GM12878 (cell line): ENCODE results near the gene TIAM1. TPM values are rescaled to one million over a fixed set of nuclear protein-coding genes. Genes with fewer than 3 reads are reported as not detected.

Experiments used
- ATAC-seq: fragments of 200-7000 bp; cut with Tn5 transposase; 3 replicates; pipeline ENCODE4 v1.9.1; 2020; ENCODE audit warnings: mild to moderate bottlenecking, moderate library complexity
- BruUV-seq: library from RNA; stranded (reverse); fragments of 400-500 nt; replicated peaks from 2 replicates; lab custom pipeline; 2021; lab: Mats Ljungman, UMichigan
- CTCF ChIA-PET: fragments of 300-600 bp; sonication (Branson Sonifier 250); formaldehyde crosslinking; extraction: SDS; loops from one replicate; lab custom pipeline; 2021; ENCODE audit warnings: inconsistent platforms; lab: Yijun Ruan, JAX
- POLR2A ChIA-PET: fragments of 350-600 bp; formaldehyde crosslinking; extraction: SDS; loops from one replicate; lab custom pipeline; 2021; ENCODE audit warnings: inconsistent platforms; lab: Charles Lee
- RAD21 ChIA-PET: fragments of 300-600 bp; sonication (Branson Sonifier 250); formaldehyde crosslinking; loops from one replicate; lab custom pipeline; 2023; ENCODE audit warnings: antibody characterized with exemption; ENCODE audit not compliant: unreplicated experiment; lab: Charles Lee
- SMC1A ChIA-PET: fragments of 300-600 bp; sonication (Branson Sonifier 250); formaldehyde crosslinking; loops from one replicate; lab custom pipeline; 2023; ENCODE audit not compliant: unreplicated experiment, uncharacterized antibody; lab: Charles Lee
- DNase-seq: peaks from one replicate; pipeline ENCODE4 v3.0.0-alpha.2; 2011; ENCODE audit warnings: low read depth, low spot score
- FAIRE-seq: peaks from 3 replicates; lab custom pipeline; 2011; peaks lifted over from hg19 to GRCh38; lab: Jason Lieb, UNC
- H2AFZ ChIP-seq: 2 replicates; pipeline ENCODE4 v1.6.0; 2011; ENCODE audit warnings: low read depth, low read length, control low read depth; ENCODE audit not compliant: control insufficient read depth
- H3K27ac ChIP-seq: 2 replicates; pipeline ENCODE4 v1.5.1; 2011; ENCODE audit warnings: control low read depth; ENCODE audit not compliant: control insufficient read depth, insufficient read depth
- H3K27me3 ChIP-seq, 2 experiments: replicated peaks in 1 of 2; 2 replicates each; pipeline versions ENCODE4 v1.6.0 to v1.6.1; 2011; ENCODE audit warnings: low read length in 1 of 2; ENCODE audit not compliant: control insufficient read depth in 2 of 2, insufficient read depth in 2 of 2
- H3K36me3 ChIP-seq, 2 experiments: 2 replicates each; pipeline ENCODE4 v1.5.1; 2011; ENCODE audit warnings: low read length in 1 of 2; ENCODE audit not compliant: control insufficient read depth in 2 of 2, insufficient read depth in 2 of 2
- H3K4me1 ChIP-seq: 2 replicates; pipeline ENCODE4 v1.6.1; 2011; ENCODE audit warnings: mild to moderate bottlenecking, low read length, moderate library complexity, mixed read lengths; ENCODE audit not compliant: control insufficient read depth, insufficient read depth
- H3K4me2 ChIP-seq: 2 replicates; pipeline ENCODE4 v1.6.0; 2011; ENCODE audit warnings: control low read depth; ENCODE audit not compliant: control insufficient read depth, insufficient read depth
- H3K4me3 ChIP-seq: fragments of 200-600 bp; sonication (generic); 2 replicates; pipeline ENCODE4 v1.5.1; 2016
- H3K79me2 ChIP-seq: 2 replicates; pipeline ENCODE4 v1.6.0; 2011; ENCODE audit warnings: low read length; ENCODE audit not compliant: control insufficient read depth, insufficient read depth
- H3K9ac ChIP-seq: 2 replicates; pipeline ENCODE4 v1.8.0; 2011; ENCODE audit warnings: low read length, control low read depth, mixed read lengths; ENCODE audit not compliant: control insufficient read depth, insufficient read depth
- H3K9me3 ChIP-seq: replicated peaks from 3 replicates; pipeline ENCODE4 v1.5.1; 2011; ENCODE audit warnings: mild to moderate bottlenecking, low read length; ENCODE audit not compliant: control insufficient read depth, insufficient read depth
- H4K20me1 ChIP-seq: 2 replicates; pipeline ENCODE4 v1.6.0; 2011; ENCODE audit not compliant: control insufficient read depth, insufficient read depth
- ASH2L ChIP-seq: fragments of 300-600, 200-600 bp; sonication (generic); IDR thresholded peaks from 2 replicates; pipeline ENCODE4 v1.6.1; 2017; ENCODE audit warnings: low read depth, mild to moderate bottlenecking, borderline replicate concordance
- CBX3 ChIP-seq: fragments of 200-600 bp; sonication (generic); IDR thresholded peaks from 2 replicates; pipeline ENCODE4 v1.6.1; 2016; ENCODE audit warnings: low read depth, borderline replicate concordance
- CEBPB ChIP-seq, 2 experiments: fragments of 150-350 bp in 1 of 2; IDR thresholded peaks; 2 replicates each; pipeline ENCODE4 v1.6.1; 2012 to 2014; ENCODE audit warnings: low read depth in 2 of 2, low read length in 2 of 2, borderline replicate concordance in 1 of 2, inconsistent platforms in 1 of 2
- EED ChIP-seq: sonication (generic); IDR thresholded peaks from 2 replicates; pipeline ENCODE4 v1.6.1; 2016; ENCODE audit warnings: antibody characterized with exemption, low read depth
- EGR1 ChIP-seq, 2 experiments: IDR thresholded peaks; 1 replicate in 1 of 2; 2 replicates in 1 of 2; pipeline ENCODE4 v1.6.1; 2011 to 2012; ENCODE audit warnings: low read depth in 2 of 2, low read length in 2 of 2, borderline replicate concordance in 1 of 2, mild to moderate bottlenecking in 1 of 2, moderate library complexity in 1 of 2
- FOS ChIP-seq: IDR thresholded peaks from 3 replicates; pipeline ENCODE4 v1.6.1; 2011; ENCODE audit warnings: borderline replicate concordance; ENCODE audit not compliant: insufficient read length; ENCODE audit errors: extremely low read depth
- HDAC6 ChIP-seq: fragments of 200-600 bp; sonication (generic); IDR thresholded peaks from one replicate; pipeline ENCODE4 v1.8.0; 2017; ENCODE audit warnings: antibody characterized with exemption; ENCODE audit not compliant: unreplicated experiment
- JUNB ChIP-seq: IDR thresholded peaks from 2 replicates; pipeline ENCODE4 v1.6.1; 2016; ENCODE audit warnings: antibody characterized with exemption, mild to moderate bottlenecking
- MTA2 ChIP-seq: fragments of 450-650 bp; IDR thresholded peaks from 2 replicates; pipeline ENCODE4 v1.6.1; 2016; ENCODE audit warnings: low read depth, mild to moderate bottlenecking, moderate library complexity
- PKNOX1 ChIP-seq: fragments of 450-650 bp; IDR thresholded peaks from 2 replicates; pipeline ENCODE4 v1.6.1; 2016; ENCODE audit warnings: mild to moderate bottlenecking
- POLR2A ChIP-seq: IDR thresholded peaks from 2 replicates; pipeline ENCODE4 v1.6.1; 2011; ENCODE audit warnings: low read depth, mild to moderate bottlenecking, low read length
- SMAD1 ChIP-seq: fragments of 450-650 bp; IDR thresholded peaks from 2 replicates; pipeline ENCODE4 v1.6.1; 2018; ENCODE audit warnings: mild to moderate bottlenecking, low read depth; ENCODE audit not compliant: partially characterized antibody
- SP1 ChIP-seq: IDR thresholded peaks from one replicate; pipeline ENCODE4 v1.6.1; 2011; ENCODE audit warnings: low read depth, low read length
- TCF7 ChIP-seq: IDR thresholded peaks from 2 replicates; pipeline ENCODE4 v1.6.1; 2014; ENCODE audit warnings: antibody characterized with exemption, borderline replicate concordance
- WRNIP1 ChIP-seq: IDR thresholded peaks from 2 replicates; pipeline ENCODE4 v1.6.1; 2011; ENCODE audit warnings: low read depth, low read length, improper control_type of control experiment, borderline replicate concordance
- WGBS: methylation state at CpG from one replicate; pipeline ENCODE4 v1.1.6; 2016; ENCODE audit warnings: low lambda C conversion rate; ENCODE audit not compliant: insufficient replicate concordance, insufficient coverage; ENCODE audit errors: missing lambda C conversion rate; 5-methylcytosine and 5-hydroxymethylcytosine counted together
- in situ Hi-C: fragments of 300-500 bp; cut with MboI; formaldehyde crosslinking; loops from 9 replicates; pipeline ENCODE4 v1.14.3; 2018; ENCODE audit warnings: mixed read lengths
- intact Hi-C: fragments of 100-400 bp; cut with micrococcal nuclease; formaldehyde crosslinking; loops from one replicate; pipeline ENCODE4 v1.14.2; 2022; ENCODE audit not compliant: unreplicated experiment
- polyA plus RNA-seq, 11 experiments: library from polyadenylated mRNA; depleted of rRNA in 4 of 11; unstranded in 6 of 11; stranded (reverse) in 5 of 11; fragments of >200 nt; fragmentation: Nextera tagmentation in 4 of 11; fragmentation: Illumina TruSeq in 1 of 11; extraction: Ambion mirVana in 4 of 11; extraction: Trizol in 1 of 11; gene quantifications; 1 replicate in 1 of 11; 2 replicates in 10 of 11; pipeline versions ENCODE4 v1.2.1 to v1.2.3, GENCODE V29; 2011 to 2016; ENCODE audit warnings: inconsistent platforms in 2 of 11, missing spikeins in 2 of 11, low read depth in 1 of 11
- total RNA-seq, 4 experiments: library from RNA; depleted of rRNA in 3 of 4; stranded (reverse); fragments of >200 nt in 3 of 4; fragmentation: Illumina TruSeq in 1 of 4; extraction: Trizol in 1 of 4; gene quantifications; 2 replicates each; pipeline versions ENCODE4 v1.2.1 to v1.2.3, GENCODE V29; 2013 to 2021
- TF ChIP-seq, protein P1 (sequence below): fragments of 150-350 bp; IDR thresholded peaks from 2 replicates; pipeline ENCODE4 v1.6.1; 2014; ENCODE audit warnings: mild to moderate bottlenecking, low read depth, low read length
- TF ChIP-seq, protein P2 (sequence below): IDR thresholded peaks from 2 replicates; pipeline ENCODE4 v1.6.1; 2012; ENCODE audit warnings: low read depth, low read length, improper control_type of control experiment

The TIAM1 gene
- total and polyA plus RNA-seq, 10 of the 15 experiments (the other 5 are each of a cell fraction or from before 2014, with no cell fraction given) = 0.31 to 35.9 (median 0.78) TPM

DNA sequence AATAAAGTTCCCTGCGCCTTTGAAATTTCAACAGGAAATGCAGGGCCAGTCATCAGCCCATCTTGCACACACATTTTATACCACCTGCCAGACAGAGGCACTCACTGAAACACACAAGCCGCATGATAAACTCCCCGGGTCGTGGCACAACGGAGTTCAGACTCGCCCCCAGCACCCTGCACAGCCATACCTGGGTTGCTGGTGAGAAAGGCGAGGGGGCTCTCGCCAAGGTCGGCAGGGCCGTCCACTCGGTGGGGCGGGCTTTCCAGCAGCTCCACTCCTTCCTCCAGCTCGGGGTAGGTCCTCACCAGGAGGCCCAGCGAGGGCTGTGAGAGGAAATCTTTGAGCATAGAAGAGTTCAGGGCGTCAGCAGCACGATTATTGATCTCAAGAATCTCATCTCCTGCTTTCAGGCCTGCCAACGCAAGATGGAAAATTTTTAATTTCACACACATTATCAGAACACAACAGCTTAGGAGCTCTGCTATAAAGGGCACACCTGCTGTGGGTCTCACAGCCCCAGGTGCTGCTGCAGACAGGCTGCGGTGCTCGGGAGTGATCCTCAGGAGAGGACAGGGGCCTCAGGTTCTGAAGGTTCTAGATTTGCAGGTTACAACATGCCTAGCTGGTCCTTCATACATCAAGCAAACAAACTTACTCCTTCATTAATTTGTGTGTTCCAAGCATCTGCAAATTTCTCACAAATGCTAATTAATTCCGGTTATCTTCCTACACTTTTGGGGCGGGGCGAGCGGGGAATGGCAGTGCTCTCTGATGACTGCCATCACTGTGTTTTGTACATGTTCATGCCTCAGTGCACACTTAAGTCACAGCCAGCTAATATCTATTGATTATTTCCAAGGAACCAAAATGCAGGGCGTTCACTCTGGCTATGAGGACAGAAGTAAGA, 161.6 kb downstream of the TIAM1 start (continued):
- TF ChIP-seq, protein P1, sequence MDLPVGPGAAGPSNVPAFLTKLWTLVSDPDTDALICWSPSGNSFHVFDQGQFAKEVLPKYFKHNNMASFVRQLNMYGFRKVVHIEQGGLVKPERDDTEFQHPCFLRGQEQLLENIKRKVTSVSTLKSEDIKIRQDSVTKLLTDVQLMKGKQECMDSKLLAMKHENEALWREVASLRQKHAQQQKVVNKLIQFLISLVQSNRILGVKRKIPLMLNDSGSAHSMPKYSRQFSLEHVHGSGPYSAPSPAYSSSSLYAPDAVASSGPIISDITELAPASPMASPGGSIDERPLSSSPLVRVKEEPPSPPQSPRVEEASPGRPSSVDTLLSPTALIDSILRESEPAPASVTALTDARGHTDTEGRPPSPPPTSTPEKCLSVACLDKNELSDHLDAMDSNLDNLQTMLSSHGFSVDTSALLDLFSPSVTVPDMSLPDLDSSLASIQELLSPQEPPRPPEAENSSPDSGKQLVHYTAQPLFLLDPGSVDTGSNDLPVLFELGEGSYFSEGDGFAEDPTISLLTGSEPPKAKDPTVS = no peak
- TF ChIP-seq HDAC6 = no peak

- Histone ChIP-seq H3K4me3 (no peak overlapping the region), H3K27ac (no peak overlapping the region), H3K27me3 (no peaks in the 10 kb centered on the region), H3K9ac (no peak overlapping the region), H3K4me1 (no peaks in the 10 kb centered on the region), H4K20me1 (no peaks in the 10 kb centered on the region), H3K79me2 (no peaks in the 10 kb centered on the region), H3K36me3 (no peaks in the 10 kb centered on the region), H3K9me3 (no peaks in the 10 kb centered on the region), H3K4me2 (no peak overlapping the region), H2AFZ (no peak overlapping the region)
- ChIA-PET SMC1A (interaction anchor here (0.7 to 3.8 kb wide), 12 partner anchors 11 to 423 kb away, joined by 3 to 40 read pairs (median 5); no protein-coding TSS in a partner anchor), POLR2A (interaction anchor here (0.7 kb wide), 1 partner anchor 146 kb away, joined by 4 read pairs; no protein-coding TSS in a partner anchor), RAD21 (interaction anchor here (0.7 to 2.0 kb wide), 9 partner anchors 14 to 424 kb away, joined by 3 to 8 read pairs (median 3); no protein-coding TSS in a partner anchor), CTCF (interaction anchor here (0.6 to 5.6 kb wide), 21 partner anchors 9 to 399 kb away, joined by 3 to 76 read pairs (median 4); no protein-coding TSS in a partner anchor)
- intact Hi-C loops = loop anchor here (2.0 kb wide), 1 partner anchor 72 kb away; no protein-coding TSS in a partner anchor
- DNase-seq (no peak), ATAC-seq (no peak), FAIRE-seq (no peak)
- 36% methylated on average over 11 of the region's 12 CpGs for WGBS
- in situ Hi-C loops = loop anchor here (5.0 kb wide), 1 partner anchor 84 kb away; no protein-coding TSS in a partner anchor
- BruUV-seq = no TSS peak
- TF ChIP-seq FOS (no peak), EGR1 (IDR thresholded peaks at IDR 0.05; ENCODE audit: borderline replicate concordance in 1 of 2, low read depth in 2 of 2, low read length in 2 of 2) (no peak), CBX3 (no peak), EED (no peak), HDAC6 (no peak), PKNOX1 (no peak), ASH2L (no peak), CEBPB (IDR thresholded peaks at IDR 0.05; ENCODE audit: borderline replicate concordance in 1 of 2, low read depth in 2 of 2, low read length in 2 of 2) (no peak), WRNIP1 (no peak), SP1 (no peak), JUNB (no peak), MTA2 (no peak), TCF7 (no peak), SMAD1 (no peak), POLR2A (no peak)
- TF ChIP-seq, protein P2, sequence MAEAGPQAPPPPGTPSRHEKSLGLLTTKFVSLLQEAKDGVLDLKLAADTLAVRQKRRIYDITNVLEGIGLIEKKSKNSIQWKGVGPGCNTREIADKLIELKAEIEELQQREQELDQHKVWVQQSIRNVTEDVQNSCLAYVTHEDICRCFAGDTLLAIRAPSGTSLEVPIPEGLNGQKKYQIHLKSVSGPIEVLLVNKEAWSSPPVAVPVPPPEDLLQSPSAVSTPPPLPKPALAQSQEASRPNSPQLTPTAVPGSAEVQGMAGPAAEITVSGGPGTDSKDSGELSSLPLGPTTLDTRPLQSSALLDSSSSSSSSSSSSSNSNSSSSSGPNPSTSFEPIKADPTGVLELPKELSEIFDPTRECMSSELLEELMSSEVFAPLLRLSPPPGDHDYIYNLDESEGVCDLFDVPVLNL = no peak
Observed at GRCh38 chr21:31181082-31181750, 162.8 kb downstream of the TIAM1 start.
